Uterus (tissue), 2 donors: ENCODE results near the gene ZNF446.

Experiments used
- POLR2A ChIP-seq, 2 donors: fragments of 450-650 bp; IDR thresholded peaks; one replicate each; pipeline ENCODE4 v1.6.1; 2016; ENCODE audit warnings: antibody characterized with exemption in 2 of 2, mild to moderate bottlenecking in 1 of 2, moderate library complexity in 1 of 2
- TF ChIP-seq, protein P1 (sequence below), 4 experiments: fragments of 200-600 bp in 2 of 4; fragments of 450-650 bp in 2 of 4; sonication (generic) in 2 of 4; IDR thresholded peaks; one replicate each; pipeline ENCODE4 v1.5.1; 2016 to 2019; ENCODE audit warnings: antibody characterized with exemption in 4 of 4, mild to moderate bottlenecking in 2 of 4, moderate library complexity in 1 of 4

GRCh38 chr19:58434217-58434616, 41.9 kb upstream of the ZNF446 start:
- TF ChIP-seq, protein P1, sequence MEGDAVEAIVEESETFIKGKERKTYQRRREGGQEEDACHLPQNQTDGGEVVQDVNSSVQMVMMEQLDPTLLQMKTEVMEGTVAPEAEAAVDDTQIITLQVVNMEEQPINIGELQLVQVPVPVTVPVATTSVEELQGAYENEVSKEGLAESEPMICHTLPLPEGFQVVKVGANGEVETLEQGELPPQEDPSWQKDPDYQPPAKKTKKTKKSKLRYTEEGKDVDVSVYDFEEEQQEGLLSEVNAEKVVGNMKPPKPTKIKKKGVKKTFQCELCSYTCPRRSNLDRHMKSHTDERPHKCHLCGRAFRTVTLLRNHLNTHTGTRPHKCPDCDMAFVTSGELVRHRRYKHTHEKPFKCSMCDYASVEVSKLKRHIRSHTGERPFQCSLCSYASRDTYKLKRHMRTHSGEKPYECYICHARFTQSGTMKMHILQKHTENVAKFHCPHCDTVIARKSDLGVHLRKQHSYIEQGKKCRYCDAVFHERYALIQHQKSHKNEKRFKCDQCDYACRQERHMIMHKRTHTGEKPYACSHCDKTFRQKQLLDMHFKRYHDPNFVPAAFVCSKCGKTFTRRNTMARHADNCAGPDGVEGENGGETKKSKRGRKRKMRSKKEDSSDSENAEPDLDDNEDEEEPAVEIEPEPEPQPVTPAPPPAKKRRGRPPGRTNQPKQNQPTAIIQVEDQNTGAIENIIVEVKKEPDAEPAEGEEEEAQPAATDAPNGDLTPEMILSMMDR (IDR thresholded peaks at IDR 0.05): no peak
- no peak for TF ChIP-seq POLR2A (IDR thresholded peaks at IDR 0.05)
